Neural progenitor cell (in vitro differentiated cells): Measurements from ENCODE around the gene MYMX. TPM values are rescaled to one million over a fixed set of nuclear protein-coding genes. Genes with fewer than 3 reads are reported as not detected.

Source experiments
- DNase-seq: peaks from one replicate; pipeline ENCODE4 v3.0.0-alpha.2; 2016; ENCODE audit warnings: low spot score
- H2AFZ ChIP-seq: fragments of 200-600 bp; sonication (generic); replicated peaks from 2 replicates; pipeline ENCODE4 v1.6.1; 2016; ENCODE audit warnings: antibody characterized with exemption
- H3F3A ChIP-seq: fragments of 200-600 bp; sonication (generic); 2 replicates; pipeline ENCODE4 v1.6.1; 2016; ENCODE audit warnings: antibody characterized with exemption, low read depth
- H3K27ac ChIP-seq: fragments of 200-600 bp; sonication (generic); 2 replicates; pipeline ENCODE4 v1.5.1; 2016; ENCODE audit warnings: mild to moderate bottlenecking
- H3K27me3 ChIP-seq: fragments of 200-600 bp; sonication (generic); 2 replicates; pipeline ENCODE4 v1.6.1; 2016; ENCODE audit warnings: mild to moderate bottlenecking, moderate library complexity
- H3K36me3 ChIP-seq: fragments of 200-600 bp; sonication (generic); 2 replicates; pipeline ENCODE4 v1.5.1; 2016
- H3K4me1 ChIP-seq: fragments of 200-600 bp; sonication (generic); 2 replicates; pipeline ENCODE4 v1.6.1; 2016; ENCODE audit warnings: mixed run types
- H3K4me2 ChIP-seq: fragments of 200-600 bp; sonication (generic); 2 replicates; pipeline ENCODE4 v1.6.1; 2016
- H3K4me3 ChIP-seq: fragments of 200-600 bp; sonication (generic); 2 replicates; pipeline ENCODE4 v1.5.1; 2016
- H3K79me2 ChIP-seq: fragments of 200-600 bp; sonication (generic); 2 replicates; pipeline ENCODE4 v1.6.1; 2016; ENCODE audit warnings: low read depth
- H3K9ac ChIP-seq: fragments of 200-600 bp; sonication (generic); 2 replicates; pipeline ENCODE4 v1.6.1; 2016
- H3K9me3 ChIP-seq: fragments of 200-600 bp; sonication (generic); 2 replicates; pipeline ENCODE4 v1.5.1; 2016; ENCODE audit warnings: low read depth
- H4K20me1 ChIP-seq: fragments of 200-600 bp; sonication (generic); 2 replicates; pipeline ENCODE4 v1.6.1; 2016; ENCODE audit warnings: low read depth
- H3K27ac Mint-ChIP-seq: 3 replicates; pipeline ENCODE4 v1.8.0; 2021; ENCODE audit warnings: mixed read lengths
- H3K27me3 Mint-ChIP-seq: 2 replicates; pipeline ENCODE4 v1.8.0; 2022; ENCODE audit warnings: low read depth, mild to moderate bottlenecking, inconsistent platforms, moderate library complexity, mixed read lengths; ENCODE audit not compliant: insufficient read depth
- H3K36me3 Mint-ChIP-seq: 3 replicates; pipeline ENCODE4 v1.8.0; 2021; ENCODE audit warnings: mixed read lengths
- H3K4me1 Mint-ChIP-seq: 3 replicates; pipeline ENCODE4 v1.8.0; 2021; ENCODE audit warnings: mixed read lengths
- H3K4me3 Mint-ChIP-seq: 3 replicates; pipeline ENCODE4 v1.8.0; 2021; ENCODE audit warnings: mild to moderate bottlenecking, moderate library complexity, mixed read lengths
- H3K9me3 Mint-ChIP-seq: 3 replicates; pipeline ENCODE4 v1.8.0; 2020; ENCODE audit warnings: mixed read lengths
- EZH2 ChIP-seq: fragments of 200-600 bp; sonication (generic); IDR thresholded peaks from 2 replicates; pipeline ENCODE4 v1.6.1; 2017; ENCODE audit warnings: antibody characterized with exemption, mild to moderate bottlenecking, moderate library complexity
- EZH2phosphoT487 ChIP-seq: fragments of 200-600 bp; sonication (generic); IDR thresholded peaks from 2 replicates; pipeline ENCODE4 v1.6.1; 2017; ENCODE audit warnings: antibody characterized with exemption
- total RNA-seq: library from RNA; depleted of rRNA; stranded (reverse); fragments of >200 nt; gene quantifications from 2 replicates; pipeline ENCODE4 v1.2.3, GENCODE V29; 2015; ENCODE audit warnings: low replicate concordance
- TF ChIP-seq, protein P1 (sequence below): fragments of 200-600 bp; sonication (generic); IDR thresholded peaks from 2 replicates; pipeline ENCODE4 v1.5.1; 2017; ENCODE audit warnings: antibody characterized with exemption, mild to moderate bottlenecking

MYMX gene
- total RNA-seq, 1 donor from 2014 or later = 0.54 TPM

DNA sequence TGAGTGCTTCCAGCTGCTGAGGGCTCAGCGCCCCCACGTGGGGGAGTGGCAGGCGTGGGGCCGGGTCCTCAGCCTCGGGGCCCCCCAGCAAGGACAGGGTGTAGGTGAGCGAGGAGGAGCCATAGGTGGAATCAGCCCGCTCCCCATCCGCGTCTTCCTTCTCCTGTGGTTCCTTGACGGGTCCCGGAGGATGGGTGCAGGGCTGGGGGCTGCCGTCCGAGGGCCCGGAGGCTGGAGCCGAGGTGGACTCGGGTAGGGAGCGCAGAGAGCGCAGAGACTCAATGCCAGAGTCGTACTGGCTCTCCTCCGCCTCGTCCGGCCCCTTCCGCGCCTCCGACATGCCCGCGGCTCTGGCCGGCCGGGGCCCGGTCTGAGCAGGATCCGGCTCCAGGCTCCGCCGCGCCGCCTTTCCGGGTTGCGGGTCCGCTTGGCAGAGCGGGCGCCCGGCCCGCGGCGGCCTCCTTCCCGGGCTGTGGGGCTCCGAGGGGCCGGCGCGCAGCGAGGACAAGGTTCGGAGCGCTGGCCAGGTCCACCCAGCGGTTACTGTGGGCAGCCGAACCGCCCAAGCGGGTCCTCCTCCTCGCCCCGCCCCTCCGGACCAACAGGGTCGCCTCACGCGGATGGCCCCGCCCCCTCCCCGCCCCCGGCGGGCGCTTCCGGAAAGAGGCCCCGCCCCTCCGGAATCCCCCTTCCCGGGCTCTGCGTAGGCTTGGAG is 48.4 kb downstream of the MYMX start, which contains the start of gene NFKBIE:
Gene NFKBIE (minus strand): TSS at position 545 of the 715 bp plus-strand sequence. CDS start 205 bp downstream, at position 340.
- Histone ChIP-seq H4K20me1 (peaks cover 10% of the 10 kb centered on the region), H3K9ac (peak within 1 kb of the TSS; percentile 56), H3K27me3 (peaks cover 15% of the 10 kb centered on the region), H3K79me2 (peaks cover 14% of the 10 kb centered on the region), H3K4me1 (peaks cover 41% of the 10 kb centered on the region), H3K9me3 (no peaks in the 10 kb centered on the region), H3K4me3 (peak within 1 kb of the TSS; percentile 73), H3F3A (peaks cover 28% of the 10 kb centered on the region), H2AFZ (peak within 1 kb of the TSS; percentile 64), H3K4me2 (peak within 1 kb of the TSS; percentile 83), H3K27ac (no peak within 1 kb of the TSS), H3K36me3 (no peaks in the 10 kb centered on the region)
- Mint-ChIP-seq H3K27ac (peak within 1 kb of the TSS; percentile 84), H3K4me3 (peak within 1 kb of the TSS; percentile 93), H3K4me1 (peaks cover 60% of the 10 kb centered on the region), H3K9me3 (no peaks in the 10 kb centered on the region), H3K27me3 (peaks cover 2% of the 10 kb centered on the region), H3K36me3 (no peaks in the 10 kb centered on the region)
- peak; percentile 96 for DNase-seq
- no peak for TF ChIP-seq EZH2
- TF ChIP-seq, protein P1, sequence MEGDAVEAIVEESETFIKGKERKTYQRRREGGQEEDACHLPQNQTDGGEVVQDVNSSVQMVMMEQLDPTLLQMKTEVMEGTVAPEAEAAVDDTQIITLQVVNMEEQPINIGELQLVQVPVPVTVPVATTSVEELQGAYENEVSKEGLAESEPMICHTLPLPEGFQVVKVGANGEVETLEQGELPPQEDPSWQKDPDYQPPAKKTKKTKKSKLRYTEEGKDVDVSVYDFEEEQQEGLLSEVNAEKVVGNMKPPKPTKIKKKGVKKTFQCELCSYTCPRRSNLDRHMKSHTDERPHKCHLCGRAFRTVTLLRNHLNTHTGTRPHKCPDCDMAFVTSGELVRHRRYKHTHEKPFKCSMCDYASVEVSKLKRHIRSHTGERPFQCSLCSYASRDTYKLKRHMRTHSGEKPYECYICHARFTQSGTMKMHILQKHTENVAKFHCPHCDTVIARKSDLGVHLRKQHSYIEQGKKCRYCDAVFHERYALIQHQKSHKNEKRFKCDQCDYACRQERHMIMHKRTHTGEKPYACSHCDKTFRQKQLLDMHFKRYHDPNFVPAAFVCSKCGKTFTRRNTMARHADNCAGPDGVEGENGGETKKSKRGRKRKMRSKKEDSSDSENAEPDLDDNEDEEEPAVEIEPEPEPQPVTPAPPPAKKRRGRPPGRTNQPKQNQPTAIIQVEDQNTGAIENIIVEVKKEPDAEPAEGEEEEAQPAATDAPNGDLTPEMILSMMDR = peak; percentile 40

DNA sequence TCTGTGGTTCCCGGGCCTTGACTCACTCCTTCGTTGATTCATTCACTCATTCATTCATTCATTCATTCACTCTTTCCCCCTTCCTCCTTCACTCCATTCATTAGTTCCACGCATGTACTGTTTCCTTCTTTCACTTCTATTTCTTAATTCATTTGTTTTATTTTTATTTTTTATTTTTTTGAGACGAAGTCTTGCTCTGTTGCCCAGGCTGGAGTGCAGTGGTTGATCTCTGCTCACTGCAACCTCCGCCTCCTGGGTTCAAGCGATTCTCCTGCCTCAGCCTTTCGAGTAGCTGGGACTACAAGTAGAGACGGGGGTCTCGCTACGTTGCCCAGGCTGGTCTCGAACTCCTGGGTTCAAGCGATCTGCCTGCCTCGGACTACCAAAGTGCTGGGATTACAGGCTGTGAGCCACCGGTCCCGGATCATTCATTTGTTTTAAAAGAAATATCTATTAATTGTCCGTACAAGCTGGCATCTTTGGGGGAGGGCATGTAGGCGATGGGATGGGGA is 49.1 kb downstream of the MYMX start:
- peak overlapping the region; percentile 83 for H3K4me2 ChIP-seq
- no peak overlapping the region for H3K9ac ChIP-seq
- H3K36me3 ChIP-seq = no peaks in the 10 kb centered on the region
- H4K20me1 ChIP-seq = peaks cover 10% of the 10 kb centered on the region
- no peak overlapping the region for H3K27ac ChIP-seq
- peaks cover 42% of the 10 kb centered on the region for H3K4me1 ChIP-seq
- H3K27me3 Mint-ChIP-seq = peaks cover 2% of the 10 kb centered on the region
- H3K36me3 Mint-ChIP-seq = no peaks in the 10 kb centered on the region
- peaks cover 60% of the 10 kb centered on the region for H3K4me1 Mint-ChIP-seq
- H3K9me3 Mint-ChIP-seq = no peaks in the 10 kb centered on the region
- H3K27ac Mint-ChIP-seq = peak overlapping the region; percentile 40
- H3K4me3 Mint-ChIP-seq = peak overlapping the region; percentile 86
- peaks cover 14% of the 10 kb centered on the region for H3K79me2 ChIP-seq
- H3F3A ChIP-seq = peaks cover 28% of the 10 kb centered on the region
- H3K27me3 ChIP-seq = peaks cover 19% of the 10 kb centered on the region
- peak overlapping the region; percentile 73 for H3K4me3 ChIP-seq
- no peak for DNase-seq
- TF ChIP-seq, protein P1 = no peak
- TF ChIP-seq EZH2phosphoT487 = no peak
- no peak for TF ChIP-seq EZH2
- H2AFZ ChIP-seq = no peak overlapping the region
- no peaks in the 10 kb centered on the region for H3K9me3 ChIP-seq

DNA sequence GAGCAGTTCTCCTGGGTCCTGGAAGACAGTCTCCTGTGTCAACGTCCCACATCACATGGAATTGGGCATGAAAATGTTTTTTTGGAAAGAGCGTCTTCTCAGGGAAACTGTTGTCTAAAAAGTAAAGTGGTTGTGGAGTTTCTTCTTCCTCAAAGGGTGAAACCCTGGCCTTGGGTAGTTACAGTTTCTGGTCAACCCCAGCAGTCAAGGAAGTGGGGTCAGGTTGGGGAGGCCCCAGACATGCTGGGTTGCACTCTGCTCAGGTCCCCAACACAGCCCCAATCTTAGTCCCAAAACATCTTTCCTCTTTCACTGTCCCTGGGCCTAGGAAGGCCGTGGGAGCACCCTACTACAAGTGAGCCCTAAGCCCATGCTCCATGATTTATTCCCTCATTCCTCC is 49.6 kb downstream of the MYMX start:
- Mint-ChIP-seq H3K4me3 (peak overlapping the region; percentile 86), H3K36me3 (no peaks in the 10 kb centered on the region), H3K4me1 (peaks cover 64% of the 10 kb centered on the region), H3K27ac (no peak overlapping the region), H3K9me3 (no peaks in the 10 kb centered on the region), H3K27me3 (peaks cover 2% of the 10 kb centered on the region)
- no peak overlapping the region for H3K9ac ChIP-seq
- H3K27me3 ChIP-seq = peaks cover 19% of the 10 kb centered on the region
- peaks cover 14% of the 10 kb centered on the region for H3K79me2 ChIP-seq
- no peak overlapping the region for H2AFZ ChIP-seq
- H3K27ac ChIP-seq = no peak overlapping the region
- TF ChIP-seq, protein P1 = no peak
- no peak for TF ChIP-seq EZH2
- TF ChIP-seq EZH2phosphoT487 = no peak
- no peak for DNase-seq
- H3K4me3 ChIP-seq = no peak overlapping the region
- H3K4me1 ChIP-seq = peaks cover 43% of the 10 kb centered on the region
- H3K9me3 ChIP-seq = no peaks in the 10 kb centered on the region
- H3F3A ChIP-seq = peaks cover 28% of the 10 kb centered on the region
- no peaks in the 10 kb centered on the region for H3K36me3 ChIP-seq
- peaks cover 10% of the 10 kb centered on the region for H4K20me1 ChIP-seq
- H3K4me2 ChIP-seq = no peak overlapping the region
